RWPE2 (cell line): Measurements from ENCODE around the gene EPO.

Experiments used
- ATAC-seq: fragments of 200-7000 bp; cut with Tn5 transposase; 3 replicates; pipeline ENCODE4 v1.9.1; 2021; ENCODE audit warnings: low read depth
- DNase-seq: peaks from one replicate; pipeline ENCODE4 v3.0.0-alpha.2; 2020; ENCODE audit warnings: low spot score
- H3K27ac ChIP-seq: fragments of 450-650 bp; 2 replicates; pipeline ENCODE4 v1.5.1; 2017; ENCODE audit warnings: mild to moderate bottlenecking; ENCODE audit not compliant: poor library complexity, severe bottlenecking
- H3K27me3 ChIP-seq: fragments of 250-450 bp; sonication (Bioruptor Pico); 2 replicates; pipeline ENCODE4 v1.5.1; 2021; ENCODE audit warnings: mild to moderate bottlenecking, moderate library complexity; ENCODE audit not compliant: insufficient read depth, poor library complexity, severe bottlenecking
- H3K36me3 ChIP-seq: fragments of 250-450 bp; sonication (Bioruptor Pico); 2 replicates; pipeline ENCODE4 v1.5.1; 2020; ENCODE audit warnings: low read depth, mild to moderate bottlenecking, moderate library complexity
- H3K4me1 ChIP-seq: fragments of 250-450 bp; sonication (Bioruptor Pico); 2 replicates; pipeline ENCODE4 v1.5.1; 2021; ENCODE audit warnings: mild to moderate bottlenecking, moderate library complexity; ENCODE audit not compliant: insufficient read depth, poor library complexity, severe bottlenecking
- H3K4me3 ChIP-seq: fragments of 250-450 bp; sonication (Bioruptor Pico); 2 replicates; pipeline ENCODE4 v1.5.1; 2021; ENCODE audit warnings: mild to moderate bottlenecking, moderate library complexity; ENCODE audit not compliant: severe bottlenecking
- H3K9me3 ChIP-seq: fragments of 250-450 bp; sonication (Bioruptor Pico); 2 replicates; pipeline ENCODE4 v1.5.1; 2021; ENCODE audit warnings: mild to moderate bottlenecking, moderate library complexity; ENCODE audit not compliant: severe bottlenecking
- CTCF ChIP-seq: fragments of 450-650 bp; IDR thresholded peaks from one replicate; pipeline ENCODE4 v1.5.1; 2017; ENCODE audit warnings: mild to moderate bottlenecking, moderate library complexity; ENCODE audit not compliant: poor library complexity, severe bottlenecking

Gene EPO

GRCh38 chr7:100720279-100720670, at the start of gene EPO:
Gene EPO, plus strand, starts transcription at chr7:100720468. Its CDS starts 513 bp downstream, at chr7:100720981.
- H3K4me3 ChIP-seq: peak within 1 kb of the TSS; percentile 6
- no peak for DNase-seq
- peak; percentile 35 for TF ChIP-seq CTCF
- no peaks in the 10 kb centered on the region for H3K36me3 ChIP-seq
- H3K4me1 ChIP-seq: no peaks in the 10 kb centered on the region
- H3K9me3 ChIP-seq: no peaks in the 10 kb centered on the region
- H3K27ac ChIP-seq: no peak within 1 kb of the TSS
- H3K27me3 ChIP-seq: peaks cover 20% of the 10 kb centered on the region
- ATAC-seq: peak; percentile 36; the same call in 2 of the 3 replicates

- no peak for ATAC-seq
- no peak overlapping the region for H3K27ac ChIP-seq
- DNase-seq: no peak
- H3K27me3 ChIP-seq: no peaks in the 10 kb centered on the region
- peaks cover 3% of the 10 kb centered on the region for H3K36me3 ChIP-seq
- H3K4me1 ChIP-seq: no peaks in the 10 kb centered on the region
- no peak for TF ChIP-seq CTCF
- no peaks in the 10 kb centered on the region for H3K9me3 ChIP-seq
- no peak overlapping the region for H3K4me3 ChIP-seq
Observed at GRCh38 chr7:100671353-100672327, 48.6 kb upstream of the EPO start.

GRCh38 chr7:100673302-100673941, 46.8 kb upstream of the EPO start, which contains the start of gene GNB2:
Gene GNB2, plus strand, starts transcription at chr7:100673740. Its CDS starts 2,526 bp downstream, at chr7:100676266.
- peak; percentile 97 for DNase-seq
- ATAC-seq: peak; percentile 69
- Histone ChIP-seq H3K4me1 (no peaks in the 10 kb centered on the region), H3K36me3 (peaks cover 21% of the 10 kb centered on the region), H3K9me3 (no peaks in the 10 kb centered on the region), H3K27me3 (no peaks in the 10 kb centered on the region), H3K4me3 (peak within 1 kb of the TSS; percentile 92), H3K27ac (peak within 1 kb of the TSS; percentile 75)
- TF ChIP-seq CTCF: no peak

GRCh38 chr7:100673942-100674410, 46.3 kb upstream of the EPO start:
- H3K4me1 ChIP-seq: no peaks in the 10 kb centered on the region
- no peak for DNase-seq
- H3K4me3 ChIP-seq: peak overlapping the region; percentile 92
- H3K36me3 ChIP-seq: peaks cover 27% of the 10 kb centered on the region
- H3K27me3 ChIP-seq: no peaks in the 10 kb centered on the region
- TF ChIP-seq CTCF: no peak
- no peaks in the 10 kb centered on the region for H3K9me3 ChIP-seq
- ATAC-seq: no peak
- peak overlapping the region; percentile 75 for H3K27ac ChIP-seq
